COR-L47 (cell line): ENCODE measurements around the gene TUBGCP2.
"Not testable (repeated sequence)": the region's sequence is repeated elsewhere in the genome, so short reads cannot be mapped to it uniquely, and the experiment has no call there.

Source experiments
- DNase-seq: peaks from one replicate; lab custom pipeline; 2025; lab: John Stamatoyannopoulos, UW

The TUBGCP2 gene

DNA sequence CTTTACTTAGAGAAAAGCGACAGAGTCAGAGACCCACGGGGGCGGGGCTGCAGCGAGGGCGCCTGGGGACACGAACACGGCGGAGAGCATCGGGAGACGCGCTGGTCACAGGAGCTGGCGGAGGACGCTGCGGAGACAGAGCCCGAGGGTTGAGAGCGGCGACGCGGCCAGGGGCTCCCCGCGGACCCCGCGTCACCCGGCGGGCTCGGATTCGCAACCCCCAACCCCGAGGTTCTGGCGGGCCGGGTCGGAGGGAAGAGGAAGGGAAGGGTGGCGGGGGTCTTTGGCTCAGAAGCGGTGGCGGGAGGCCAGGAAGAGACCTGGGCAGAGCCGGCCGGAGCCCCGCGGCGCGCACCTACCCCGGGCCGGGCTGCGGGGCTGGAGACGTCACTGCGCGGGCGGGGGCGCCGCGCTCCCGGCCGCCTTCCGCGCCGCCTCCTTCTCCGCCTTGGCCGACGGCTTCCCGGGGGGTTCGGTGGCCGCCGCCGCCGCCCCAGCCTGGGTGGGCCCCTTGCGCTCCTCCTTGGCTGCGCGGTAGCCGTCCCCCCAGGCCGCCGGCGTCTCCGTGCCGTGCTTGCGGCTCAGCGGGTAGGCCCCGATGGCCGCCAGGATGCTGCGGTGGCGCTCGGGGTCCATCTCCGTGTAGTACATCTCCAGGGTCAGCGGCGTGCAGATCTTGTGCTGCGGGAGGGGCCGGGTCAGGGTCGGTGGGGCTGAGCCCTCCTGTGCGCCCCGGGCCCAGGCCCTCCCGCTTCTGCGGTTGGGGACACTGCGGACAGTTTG, 17.0 kb upstream of the TUBGCP2 start:
- no peak for DNase-seq

- DNase-seq, result no peak
These were observed 16.2 kb upstream of the TUBGCP2 start for GRCh38 chr10:133324857-133325260.

- DNase-seq, result peak; percentile 70
These were observed 15.6 kb upstream of the TUBGCP2 start for GRCh38 chr10:133324198-133324792.

GRCh38 chr10:133322064-133322709, 13.5 kb upstream of the TUBGCP2 start:
- not testable (repeated sequence) for DNase-seq

DNA sequence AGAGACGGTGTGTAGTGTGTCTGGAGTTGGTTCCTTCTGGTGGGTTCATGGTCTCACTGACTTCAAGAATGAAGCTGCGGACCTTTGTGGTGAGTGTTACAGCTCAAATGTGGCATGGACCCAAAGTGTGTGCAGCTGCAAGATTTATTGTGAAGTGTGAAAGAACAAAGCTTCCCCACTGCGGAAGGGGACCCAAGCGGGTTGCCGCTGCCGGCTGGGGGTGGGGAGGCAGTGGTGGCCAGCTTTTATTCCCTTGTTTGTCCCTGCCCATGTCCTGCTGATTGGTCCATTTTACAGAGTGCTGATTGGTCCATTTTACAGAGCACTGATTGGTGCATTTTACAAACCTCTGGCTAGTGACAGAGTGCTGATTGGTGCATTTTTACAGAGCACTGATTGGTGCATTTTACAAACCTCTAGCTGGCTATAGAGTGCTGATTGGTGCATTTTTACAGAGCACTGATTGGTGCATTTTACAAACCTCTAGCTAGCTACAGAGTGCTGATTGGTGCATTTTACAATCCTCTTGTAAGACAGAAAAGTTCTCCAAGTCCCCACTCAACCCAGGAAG, 12.3 kb upstream of the TUBGCP2 start:
- DNase-seq, result not testable (repeated sequence)

- DNase-seq, result peak; percentile 28
These were observed 9.9 kb upstream of the TUBGCP2 start for GRCh38 chr10:133318494-133319127.

GRCh38 chr10:133316732-133317131, 8.1 kb upstream of the TUBGCP2 start:
- no peak for DNase-seq

DNA sequence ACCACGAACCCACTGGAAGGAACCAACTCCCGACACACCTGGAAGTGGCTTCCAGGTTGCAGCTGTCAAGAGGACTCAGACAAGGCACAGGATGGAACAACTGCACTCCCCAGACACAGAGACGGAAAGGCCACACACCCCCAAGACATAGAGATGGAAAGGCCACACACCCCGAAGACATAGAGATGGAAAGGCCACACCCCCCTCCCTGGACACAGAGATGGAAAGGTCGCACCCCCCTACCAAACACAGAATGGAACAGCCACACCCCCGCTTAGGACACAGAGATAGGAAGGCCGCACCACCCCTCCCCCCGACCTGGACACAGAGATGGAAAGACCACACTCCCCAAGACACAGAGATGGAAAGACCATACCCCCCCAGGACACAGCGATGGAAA, 7.6 kb upstream of the TUBGCP2 start:
- DNase-seq, result no peak

GRCh38 chr10:133315847-133316246, 7.2 kb upstream of the TUBGCP2 start:
- no peak for DNase-seq

- no peak for DNase-seq
These were observed 6.2 kb upstream of the TUBGCP2 start for GRCh38 chr10:133314911-133315310.

DNA sequence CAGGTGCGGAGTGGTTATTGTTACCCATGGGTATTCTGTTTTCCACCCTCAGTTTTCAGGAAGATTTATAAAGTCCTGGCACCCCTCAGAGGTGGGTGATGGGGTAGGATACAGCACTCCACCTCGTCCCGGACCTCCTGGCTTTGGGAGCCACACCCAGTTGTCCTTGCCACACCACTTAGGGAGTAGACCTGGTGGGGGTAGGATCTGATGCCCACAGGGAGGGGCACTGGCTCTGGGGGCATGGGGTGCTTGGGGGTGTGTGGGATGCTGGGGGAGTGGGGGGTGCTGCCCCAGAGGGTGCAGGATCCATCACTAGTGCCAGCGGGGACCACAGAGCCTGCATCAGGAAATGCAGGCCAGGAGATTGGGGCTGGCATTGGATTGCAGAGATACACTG, 4.5 kb upstream of the TUBGCP2 start:
- DNase-seq, result no peak

DNA sequence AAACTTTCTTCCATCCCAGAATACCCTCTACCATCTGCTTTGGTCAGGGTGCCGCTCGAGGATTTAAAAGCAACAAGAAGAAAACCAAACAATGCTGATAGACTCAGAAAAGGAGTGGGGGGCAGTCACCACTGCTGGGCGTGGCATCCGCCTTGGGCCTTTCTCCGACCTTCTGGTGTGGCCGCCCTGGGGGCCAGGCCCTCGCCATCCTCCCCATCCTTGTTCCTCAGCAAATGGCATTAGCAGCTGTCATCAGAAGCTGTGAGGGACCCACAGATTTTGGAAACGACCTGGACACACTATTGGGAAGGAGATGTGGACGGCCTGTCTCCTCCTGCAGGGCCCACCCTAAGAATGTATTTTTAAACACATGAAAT, 4.1 kb upstream of the TUBGCP2 start:
- DNase-seq, result no peak

GRCh38 chr10:133312016-133312768, 3.5 kb upstream of the TUBGCP2 start:
- no peak for DNase-seq

DNA sequence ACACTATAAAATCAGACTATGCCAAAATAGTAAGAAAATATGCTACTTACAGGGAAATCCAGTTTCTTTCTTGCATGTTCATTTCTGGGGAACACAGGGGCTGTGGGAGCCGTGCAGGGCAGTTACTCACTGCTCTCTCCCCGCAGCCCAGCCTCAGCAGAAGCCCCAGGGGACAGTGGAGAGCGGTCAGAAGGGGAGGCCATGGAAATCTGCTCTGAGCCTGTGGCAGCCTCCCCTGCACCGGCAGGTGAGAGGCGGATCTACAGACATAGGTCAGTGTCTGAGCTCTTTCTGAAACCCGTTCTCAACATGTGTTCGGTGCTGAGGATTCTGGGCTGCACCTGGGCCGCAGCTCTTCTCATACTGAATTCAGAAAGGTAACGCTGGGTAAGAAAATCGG, 2.9 kb upstream of the TUBGCP2 start:
- DNase-seq, result no peak

DNA sequence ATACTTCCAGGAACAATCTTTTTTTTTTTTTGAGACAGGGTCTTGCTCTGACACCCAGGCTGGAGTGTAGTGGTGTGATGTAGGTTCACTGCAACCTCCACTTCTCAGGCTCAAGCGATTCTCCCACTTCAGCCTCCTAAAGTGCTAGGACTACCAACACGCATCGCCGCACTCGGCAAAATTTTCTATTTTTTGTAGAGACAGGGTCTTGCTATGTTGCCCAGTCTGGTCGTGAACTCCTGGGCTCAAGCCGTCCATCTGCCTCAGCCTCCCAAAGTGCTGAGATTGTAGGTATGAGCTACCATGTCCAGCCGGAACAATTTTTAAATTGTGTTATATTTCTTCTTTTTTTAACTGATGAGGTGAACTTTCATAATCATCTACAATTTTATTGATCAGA, 2.1 kb upstream of the TUBGCP2 start:
- DNase-seq, result no peak

DNA sequence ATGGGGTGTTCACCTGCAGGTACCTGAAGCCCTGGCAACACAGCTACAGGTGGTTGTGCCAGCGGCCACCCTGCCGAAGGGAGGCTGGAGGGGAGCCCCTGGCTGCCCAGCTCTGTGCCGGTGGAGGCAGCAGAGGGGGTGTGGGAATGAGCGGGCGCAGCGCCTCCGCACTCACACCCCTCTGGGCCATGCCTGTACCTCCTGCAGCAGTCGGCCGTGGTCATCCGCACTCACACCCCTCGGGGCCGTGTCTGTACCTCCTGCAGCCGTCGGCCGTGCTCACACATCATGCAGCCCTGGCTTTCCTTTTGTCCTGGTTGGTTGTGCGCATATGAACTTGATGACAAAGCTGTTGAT, 1.7 kb upstream of the TUBGCP2 start:
- DNase-seq, result no peak

GRCh38 chr10:133309720-133310398, 1.2 kb upstream of the TUBGCP2 start:
- DNase-seq, result peak; percentile 47

GRCh38 chr10:133309100-133309719, 538 bp upstream of the TUBGCP2 start:
- DNase-seq, result peak; percentile 64

GRCh38 chr10:133307776-133308420, 774 bp downstream of the TUBGCP2 start:
- peak; percentile 39 for DNase-seq

DNA sequence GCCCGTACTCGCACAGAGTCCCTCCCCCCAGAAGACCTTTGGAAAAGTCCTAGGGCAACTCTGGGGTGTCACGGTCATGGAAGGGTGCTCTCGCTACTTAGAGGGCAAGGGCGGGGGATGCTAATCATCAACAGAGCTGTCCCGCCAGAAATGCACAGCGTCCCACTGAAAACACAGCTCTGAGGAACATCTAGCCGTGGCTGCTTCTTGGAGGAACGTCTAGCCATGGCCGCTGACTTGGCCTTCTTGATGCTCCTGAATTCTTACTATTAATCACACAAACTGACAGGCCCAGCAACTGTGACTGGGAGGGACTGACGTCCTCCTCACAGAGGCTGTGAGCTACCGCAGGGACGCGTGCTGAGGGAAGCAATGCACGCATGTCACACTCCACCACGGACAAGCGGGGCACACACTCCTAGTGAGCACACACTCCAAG, 1.7 kb downstream of the TUBGCP2 start:
- no peak for DNase-seq
